Measurements from ENCODE around the gene FAM124A. TPM values are rescaled to one million over a fixed set of nuclear protein-coding genes. Genes with fewer than 3 reads are reported as not detected.

FAM124A gene
- total RNA-seq, 2 experiments from 2014 or later = 0.08 to 0.10 TPM

GRCh38 chr13:51332566-51333361 is 110.6 kb downstream of the FAM124A start:
- ChIA-PET POLR2A (no interaction called here), CTCF (no interaction called here)
- DNase-seq = no peak
- Mint-ChIP-seq H3K27ac (no peak overlapping the region), H3K27me3 (peaks cover 2% of the 10 kb centered on the region), H3K4me1 (peaks cover 17% of the 10 kb centered on the region), H3K4me3 (no peak overlapping the region), H3K36me3 (ENCODE audit: low read depth) (no peaks in the 10 kb centered on the region), H3K9me3 (no peaks in the 10 kb centered on the region)

- DNase-seq = no peak
- Mint-ChIP-seq H3K27ac (no peak overlapping the region), H3K36me3 (ENCODE audit: low read depth) (no peaks in the 10 kb centered on the region), H3K27me3 (peaks cover 2% of the 10 kb centered on the region), H3K9me3 (no peaks in the 10 kb centered on the region), H3K4me1 (peaks cover 17% of the 10 kb centered on the region), H3K4me3 (no peak overlapping the region)
- ChIA-PET POLR2A (no interaction called here), CTCF (no interaction called here)
Observed at GRCh38 chr13:51333421-51333820, 111.2 kb downstream of the FAM124A start.

GRCh38 chr13:51333826-51334225 is 111.6 kb downstream of the FAM124A start:
- Mint-ChIP-seq H3K9me3 (no peaks in the 10 kb centered on the region), H3K27ac (no peak overlapping the region), H3K27me3 (peaks cover 2% of the 10 kb centered on the region), H3K36me3 (ENCODE audit: low read depth) (no peaks in the 10 kb centered on the region), H3K4me1 (peaks cover 17% of the 10 kb centered on the region), H3K4me3 (no peak overlapping the region)
- DNase-seq = no peak
- ChIA-PET POLR2A (no interaction called here), CTCF (no interaction called here)

Other genes with a start within 250 kb of the FAM124A start
- gene C13orf42, start 111.1 kb upstream of the FAM124A start, total RNA-seq = not detected
- not detected for gene SERPINE3, start 117.3 kb downstream of the FAM124A start, total RNA-seq
- gene INTS6, start 230.6 kb downstream of the FAM124A start, total RNA-seq = 10 to 100 TPM; 45.5 to 48.9 TPM